T-helper 1 cell (primary cell): ENCODE data around the gene RIBC2.
"Not testable (repeated sequence)": the region's sequence is repeated elsewhere in the genome, so short reads cannot be mapped to it uniquely, and the experiment has no call there.

ENCODE experiments used
- DNase-seq, 5 donors: peaks; one replicate each; pipeline ENCODE4 v3.0.0-alpha.2; 2012 to 2020

The RIBC2 gene

GRCh38 chr22:45450101-45450785 lies 36.8 kb downstream of the RIBC2 start:
- DNase-seq = no peak

- no peak for DNase-seq
Observed at GRCh38 chr22:45450921-45451651, 37.6 kb downstream of the RIBC2 start.

GRCh38 chr22:45451972-45452371 lies 38.5 kb downstream of the RIBC2 start:
- no peak for DNase-seq

- DNase-seq = no peak
Observed at GRCh38 chr22:45452565-45453379, 39.3 kb downstream of the RIBC2 start.

- no peak for DNase-seq
Observed at GRCh38 chr22:45453764-45454163, 40.3 kb downstream of the RIBC2 start.

- DNase-seq = no peak
Observed at GRCh38 chr22:45454275-45454674, 40.8 kb downstream of the RIBC2 start.

- DNase-seq = no peak
Observed at GRCh38 chr22:45455212-45455611, 41.7 kb downstream of the RIBC2 start.

- DNase-seq = no peak
Observed at GRCh38 chr22:45455621-45456020, 42.1 kb downstream of the RIBC2 start.

- no peak for DNase-seq
Observed at GRCh38 chr22:45456811-45457210, 43.3 kb downstream of the RIBC2 start.

- no peak for DNase-seq
Observed at GRCh38 chr22:45458532-45458931, 45.0 kb downstream of the RIBC2 start.

- no peak for DNase-seq
Observed at GRCh38 chr22:45459235-45459634, 45.7 kb downstream of the RIBC2 start.

- DNase-seq = no peak
Observed at GRCh38 chr22:45460288-45461109, 47.0 kb downstream of the RIBC2 start.

- no peak for DNase-seq
Observed at GRCh38 chr22:45462034-45462655, 48.7 kb downstream of the RIBC2 start.

- not testable (repeated sequence) for DNase-seq
Observed at GRCh38 chr22:45463691-45464090, 50.2 kb downstream of the RIBC2 start.

- no peak for DNase-seq
Observed at GRCh38 chr22:45465633-45466032, 52.1 kb downstream of the RIBC2 start.

GRCh38 chr22:45468872-45469271 lies 55.4 kb downstream of the RIBC2 start:
- DNase-seq = no peak

- no peak for DNase-seq
Observed at GRCh38 chr22:45469281-45470073, 56.0 kb downstream of the RIBC2 start.

GRCh38 chr22:45470871-45471270 lies 57.4 kb downstream of the RIBC2 start:
- DNase-seq = no peak

- no peak for DNase-seq
Observed at GRCh38 chr22:45472426-45472825, 58.9 kb downstream of the RIBC2 start.

- DNase-seq = no peak
Observed at GRCh38 chr22:45473626-45474237, 60.2 kb downstream of the RIBC2 start.
